HG02981 (cell line): Measurements from ENCODE around the gene TMEM60.

Source experiments
- ATAC-seq: cut with Tn5 transposase; IDR thresholded peaks from one replicate; pipeline ENCODE4 v1.9.1; 2021; ENCODE audit warnings: mild to moderate bottlenecking, moderate library complexity; ENCODE audit not compliant: unreplicated experiment

TMEM60 gene

DNA sequence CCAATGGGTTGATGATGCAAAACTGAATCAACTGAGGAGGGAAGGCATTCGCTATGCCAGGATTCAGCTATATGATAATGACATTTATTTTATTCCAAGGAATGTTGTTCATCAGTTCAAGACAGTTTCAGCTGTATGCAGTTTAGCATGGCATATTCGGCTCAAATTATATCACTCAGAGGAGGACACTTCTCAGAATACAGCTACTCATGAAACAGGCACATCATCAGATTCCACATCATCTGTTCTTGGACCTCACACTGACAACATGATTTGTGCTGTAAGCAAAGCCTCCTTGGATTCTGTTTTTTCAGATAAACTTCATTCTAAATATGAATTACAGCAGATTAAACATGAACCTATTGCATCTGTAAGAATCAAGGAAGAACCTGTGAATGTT lies 19.7 kb downstream of the TMEM60 start:
- ATAC-seq: no peak

DNA sequence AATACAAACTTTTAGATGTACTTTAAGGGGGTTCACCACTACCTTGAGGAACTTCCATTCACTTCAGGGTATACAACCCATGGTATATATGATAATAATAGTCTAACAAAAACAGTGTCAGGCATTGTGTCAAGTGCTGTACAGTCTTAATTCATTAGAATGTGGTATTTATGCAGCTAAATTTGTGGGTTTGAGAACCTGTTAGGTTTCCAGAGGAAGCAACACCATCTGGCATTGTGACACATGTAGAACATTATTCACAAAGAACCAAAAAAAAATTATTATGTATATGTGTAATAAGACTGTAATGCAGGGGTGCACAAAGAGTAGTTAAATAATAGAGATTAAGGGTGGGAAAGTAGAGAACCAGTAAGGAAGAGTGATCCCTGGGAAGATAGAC lies 26.3 kb downstream of the TMEM60 start:
- ATAC-seq: no peak

DNA sequence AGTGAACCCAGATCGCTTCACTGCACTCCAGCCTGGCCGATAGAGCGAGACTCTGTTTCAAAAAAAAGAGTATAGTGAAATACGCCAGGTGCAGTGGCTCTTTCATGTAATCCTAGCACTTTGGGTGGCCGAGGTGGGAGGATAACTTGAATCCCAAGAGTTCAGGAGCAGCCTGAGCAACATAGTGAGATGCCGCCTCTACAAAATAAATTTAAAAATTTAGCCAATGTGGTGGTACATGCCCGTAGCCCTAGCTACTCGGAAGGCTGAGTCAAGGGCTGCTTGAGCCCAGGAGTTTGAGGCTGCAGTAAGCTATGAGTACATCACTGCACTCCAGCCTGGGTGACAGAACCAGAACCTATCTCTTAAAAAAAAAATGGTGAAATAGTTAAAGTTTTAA lies 27.9 kb downstream of the TMEM60 start:
- ATAC-seq: no peak

DNA sequence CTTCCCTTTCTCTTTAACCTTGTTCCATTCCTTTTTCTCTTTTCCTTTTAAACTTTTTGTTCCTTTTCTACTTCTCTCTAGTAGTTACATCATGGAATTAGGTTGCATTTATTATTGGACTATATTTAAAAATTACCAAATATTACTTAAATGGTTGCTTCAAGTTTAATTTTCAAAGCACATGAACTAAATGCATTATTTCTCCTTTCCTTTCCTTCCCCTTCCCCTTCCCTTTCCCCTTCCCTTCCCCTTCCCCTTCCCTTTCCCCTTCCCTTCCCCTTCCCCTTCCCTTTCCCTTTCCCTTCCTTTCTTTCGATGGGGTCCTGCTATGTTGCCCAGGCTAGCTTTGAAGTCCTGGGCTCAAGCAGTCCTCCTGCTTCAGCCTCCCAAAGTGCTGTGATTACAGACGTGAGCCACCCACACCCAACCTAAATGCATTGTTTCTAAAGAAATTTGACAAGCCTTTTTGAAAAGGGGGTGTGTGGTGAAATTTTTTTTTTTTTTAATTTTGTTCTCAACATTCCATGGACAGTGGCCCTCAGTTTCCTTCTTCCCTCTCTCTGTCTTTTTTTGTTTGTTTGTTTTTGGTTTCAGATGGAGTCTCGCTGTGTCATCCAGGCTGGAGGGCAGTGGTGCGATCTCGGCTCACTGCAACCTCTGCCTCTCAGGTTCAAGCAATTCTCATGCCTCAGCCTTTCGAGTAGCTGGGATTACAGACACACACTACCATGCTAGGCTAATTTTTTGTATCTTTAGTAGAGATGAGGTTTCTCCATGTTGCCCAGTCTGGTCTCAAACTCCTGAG lies 31.2 kb downstream of the TMEM60 start:
- no peak for ATAC-seq

DNA sequence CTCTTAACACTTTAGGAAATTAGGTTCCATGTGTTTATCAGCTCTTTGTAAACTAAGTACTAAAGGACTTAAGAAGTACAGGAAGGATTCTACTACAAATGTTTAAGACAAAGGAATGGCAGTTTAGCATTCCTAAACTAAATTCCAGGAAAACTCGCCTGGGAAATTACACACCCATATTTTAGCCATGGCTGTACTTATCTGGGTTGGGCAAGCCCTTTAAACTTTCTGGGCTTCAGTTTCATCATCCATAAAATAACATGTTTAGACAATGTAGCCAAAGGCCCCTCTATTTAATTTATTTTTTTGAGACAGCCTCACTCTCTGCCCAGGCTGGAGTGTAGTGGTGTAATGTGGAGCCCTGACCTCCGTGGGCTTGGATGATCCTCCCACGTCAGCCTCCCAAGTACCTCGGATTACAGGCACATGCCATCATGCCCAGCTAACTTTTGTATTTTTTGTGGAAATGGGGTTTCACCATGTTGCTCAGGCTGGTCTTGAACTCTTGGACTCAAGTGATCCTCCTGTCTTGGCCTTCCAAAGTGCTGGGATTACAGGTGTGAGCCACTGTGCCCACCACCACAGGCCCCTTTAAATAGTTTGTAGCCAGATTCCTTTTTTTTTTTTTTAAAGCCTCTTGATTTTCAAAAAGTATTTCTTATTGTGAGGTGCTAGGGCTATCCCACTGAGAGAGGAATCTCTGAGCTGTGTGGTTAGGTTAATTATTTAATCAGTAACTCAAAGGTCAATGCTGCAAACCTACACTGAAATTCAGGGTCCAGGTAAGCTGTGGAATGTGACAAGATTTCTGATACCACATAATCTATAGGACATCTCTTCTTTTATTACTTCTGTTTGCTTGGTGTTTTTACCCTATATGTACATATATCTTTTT lies 32.1 kb downstream of the TMEM60 start:
- ATAC-seq: no peak

DNA sequence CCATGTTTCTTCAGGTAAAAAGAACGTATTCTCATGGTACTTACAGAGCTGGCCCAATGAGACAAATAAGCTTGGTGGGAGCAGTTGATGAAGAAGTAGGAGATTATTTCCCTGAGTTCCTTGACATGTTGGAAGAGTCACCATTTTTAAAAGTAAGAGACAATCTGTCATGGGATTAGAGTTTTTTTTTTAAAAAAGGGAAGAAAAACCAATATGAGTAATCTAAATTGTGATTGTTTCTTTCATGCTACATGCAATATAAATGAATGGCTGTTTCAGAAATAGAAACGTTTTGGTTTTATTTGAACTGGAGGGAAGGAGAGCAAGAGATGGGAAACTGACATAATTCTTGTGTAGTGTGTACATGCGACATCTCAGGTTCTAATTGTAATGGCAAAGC lies 32.8 kb downstream of the TMEM60 start:
- ATAC-seq: no peak

DNA sequence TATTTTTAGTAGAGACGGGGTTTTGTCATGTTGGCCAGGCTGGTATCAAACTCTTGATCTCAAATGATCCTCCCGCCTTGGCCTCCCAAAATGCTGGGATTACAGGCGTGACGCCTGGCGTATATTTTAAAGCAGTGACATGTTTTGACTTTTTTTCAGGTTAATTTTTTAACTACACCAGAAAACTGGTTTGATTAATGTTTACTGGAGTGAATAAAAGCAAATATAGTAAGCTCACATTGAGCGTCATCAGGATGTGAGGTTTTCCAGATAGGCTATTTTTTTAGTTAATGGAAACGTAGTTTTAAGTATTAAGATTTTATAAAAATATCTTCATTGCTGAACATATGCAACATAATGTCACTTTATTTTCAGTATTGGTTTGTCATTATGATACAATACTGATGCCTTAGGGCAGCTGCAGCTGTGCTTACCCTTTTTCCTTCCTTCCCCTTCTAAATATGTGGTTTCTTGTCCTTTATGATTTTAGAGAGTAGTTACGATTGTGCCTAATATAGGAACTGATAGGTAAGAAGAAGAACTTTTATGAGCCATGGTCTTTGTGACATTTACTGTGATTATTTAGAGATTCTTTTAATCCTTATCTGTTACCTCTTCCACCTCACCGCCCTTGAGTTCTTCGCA lies 37.3 kb downstream of the TMEM60 start:
- ATAC-seq: no peak

DNA sequence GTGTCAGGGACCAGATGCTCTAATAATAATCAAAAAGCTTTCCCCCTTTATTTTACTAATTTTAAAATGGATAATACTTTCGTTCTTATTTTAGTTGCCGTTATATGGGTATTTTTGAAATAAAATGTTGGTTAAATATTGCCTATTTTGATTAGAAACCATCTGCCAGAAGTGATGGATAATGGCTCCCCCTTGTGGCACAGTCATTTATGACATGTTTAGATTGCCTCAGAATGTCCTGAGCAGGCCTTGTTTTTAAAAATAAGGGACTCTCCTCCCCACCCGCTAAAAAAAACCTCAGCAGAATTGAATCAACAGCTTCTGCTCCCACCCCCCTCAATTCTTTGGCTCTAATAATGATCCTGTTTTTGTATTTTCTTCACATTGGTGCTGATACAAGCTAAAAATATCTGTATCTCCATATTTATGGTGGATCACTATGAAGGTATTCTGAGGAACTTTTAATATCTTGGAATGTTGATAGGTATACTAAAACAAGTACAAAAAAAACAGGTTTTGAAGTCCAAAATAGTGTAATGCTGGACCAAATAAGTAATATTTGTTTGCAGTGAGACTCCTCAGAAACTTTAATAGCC lies 38.8 kb downstream of the TMEM60 start:
- ATAC-seq: peak; percentile 32

DNA sequence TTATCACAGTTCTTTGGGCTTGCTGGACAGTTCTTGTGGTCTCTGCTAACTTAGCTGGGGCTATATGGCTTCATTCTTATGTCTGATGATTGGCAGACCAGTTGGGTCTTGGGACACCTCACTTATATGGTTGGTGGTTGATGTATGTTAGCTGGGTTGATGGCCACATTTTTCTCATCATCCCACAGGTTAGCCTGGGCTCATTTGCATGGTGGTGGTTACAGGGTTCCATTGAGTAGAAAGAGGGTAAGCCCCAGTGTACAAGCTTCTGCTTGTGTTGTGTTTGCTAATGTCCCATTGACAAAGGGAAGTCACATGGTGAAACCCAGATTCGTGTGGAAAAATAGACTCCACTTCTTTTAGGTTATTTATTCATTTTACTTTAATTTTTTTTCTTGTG lies 40.6 kb downstream of the TMEM60 start:
- peak; percentile 85 for ATAC-seq

DNA sequence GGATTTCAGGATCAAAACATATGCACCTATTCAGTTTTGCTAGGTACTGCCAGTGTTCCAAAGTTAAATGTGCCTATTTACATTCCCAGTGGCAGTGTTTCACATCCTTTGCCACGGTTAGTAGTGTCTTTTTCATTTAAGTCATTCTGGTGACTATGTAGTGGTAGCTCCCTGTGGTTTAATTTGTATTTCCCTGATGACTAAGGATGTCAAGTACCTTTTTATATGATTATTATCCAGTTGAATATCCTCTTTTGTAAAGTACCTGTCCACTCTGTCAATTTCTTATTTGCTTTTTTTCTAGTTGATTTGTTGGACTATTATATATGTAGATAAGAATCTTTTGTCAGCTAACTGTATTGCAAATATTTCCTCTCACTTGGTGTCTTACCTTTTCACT lies 45.1 kb downstream of the TMEM60 start:
- ATAC-seq: no peak

DNA sequence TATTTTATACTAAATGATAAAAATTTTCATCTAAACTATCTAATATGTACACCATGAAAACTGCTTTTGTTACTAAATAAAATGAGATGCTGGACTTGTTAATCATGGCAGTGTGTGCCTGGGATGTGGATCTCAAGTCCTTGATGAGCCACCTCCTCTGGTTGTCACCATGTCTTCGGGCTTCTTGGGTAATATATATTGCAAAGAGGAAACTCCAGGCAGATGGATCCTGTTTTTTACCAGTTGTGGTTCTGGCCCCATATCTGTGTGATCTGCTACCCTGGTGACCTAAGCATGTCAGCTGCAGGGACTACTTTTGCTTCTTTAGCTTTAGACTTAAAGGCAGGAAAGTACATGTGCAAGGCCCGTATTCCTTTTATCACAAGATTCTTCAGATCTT lies 46.2 kb downstream of the TMEM60 start:
- no peak for ATAC-seq

DNA sequence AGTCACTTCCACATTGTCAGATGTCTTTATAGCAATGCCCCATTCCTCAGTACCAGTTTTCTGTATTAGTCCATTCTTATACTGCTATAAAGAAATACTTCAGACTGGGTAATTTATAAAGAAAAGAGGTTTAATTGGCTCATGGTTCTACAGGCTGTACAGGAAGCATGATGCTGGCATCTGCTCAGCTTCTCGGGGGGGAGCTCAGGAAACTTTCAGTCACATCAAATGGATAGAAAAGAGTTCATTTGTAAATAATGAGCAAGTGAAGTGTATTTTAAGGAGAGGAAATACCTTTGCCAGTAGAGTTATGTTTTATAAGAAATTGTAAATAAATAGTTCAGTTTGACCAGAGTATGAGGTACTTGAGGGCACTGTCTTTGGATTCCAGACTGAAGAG lies 50.5 kb downstream of the TMEM60 start:
- no peak for ATAC-seq

DNA sequence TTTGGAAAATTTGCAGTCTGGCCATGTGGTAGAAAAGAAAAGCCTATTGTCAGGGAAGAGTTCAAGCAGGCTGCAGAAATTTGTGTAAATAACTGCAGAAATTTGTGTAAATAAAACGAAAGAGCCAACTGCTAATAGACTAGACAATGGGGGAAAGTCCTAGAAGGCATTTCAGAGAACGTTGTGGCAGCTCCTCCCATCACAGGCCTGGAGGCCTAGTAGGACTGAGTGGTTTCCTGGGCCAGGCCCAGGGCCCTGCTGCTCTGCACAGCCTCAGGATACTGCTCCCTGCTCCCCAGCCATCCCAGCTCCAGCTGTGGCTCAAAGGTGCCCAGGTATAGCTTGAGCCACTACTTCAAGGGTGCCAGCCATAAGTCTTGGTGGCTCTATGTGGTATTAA lies 51.1 kb downstream of the TMEM60 start:
- ATAC-seq: no peak

DNA sequence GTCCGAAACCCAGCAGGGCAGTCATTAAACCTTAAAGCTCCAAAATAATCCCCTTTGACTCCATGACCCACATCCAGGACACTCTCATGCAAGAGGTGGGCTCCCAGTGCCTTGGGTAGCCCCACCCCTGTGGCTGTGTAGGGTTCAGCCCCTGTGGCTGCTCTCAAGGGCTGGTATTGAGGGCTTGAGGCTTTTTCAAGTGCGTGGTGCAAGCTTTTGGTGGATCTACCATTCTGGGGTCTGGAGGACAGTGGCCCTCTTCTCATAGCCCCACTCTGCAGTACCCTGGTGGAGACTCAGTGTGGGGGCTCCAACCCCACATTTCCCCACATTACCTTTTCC lies 51.4 kb downstream of the TMEM60 start:
- ATAC-seq: no peak

DNA sequence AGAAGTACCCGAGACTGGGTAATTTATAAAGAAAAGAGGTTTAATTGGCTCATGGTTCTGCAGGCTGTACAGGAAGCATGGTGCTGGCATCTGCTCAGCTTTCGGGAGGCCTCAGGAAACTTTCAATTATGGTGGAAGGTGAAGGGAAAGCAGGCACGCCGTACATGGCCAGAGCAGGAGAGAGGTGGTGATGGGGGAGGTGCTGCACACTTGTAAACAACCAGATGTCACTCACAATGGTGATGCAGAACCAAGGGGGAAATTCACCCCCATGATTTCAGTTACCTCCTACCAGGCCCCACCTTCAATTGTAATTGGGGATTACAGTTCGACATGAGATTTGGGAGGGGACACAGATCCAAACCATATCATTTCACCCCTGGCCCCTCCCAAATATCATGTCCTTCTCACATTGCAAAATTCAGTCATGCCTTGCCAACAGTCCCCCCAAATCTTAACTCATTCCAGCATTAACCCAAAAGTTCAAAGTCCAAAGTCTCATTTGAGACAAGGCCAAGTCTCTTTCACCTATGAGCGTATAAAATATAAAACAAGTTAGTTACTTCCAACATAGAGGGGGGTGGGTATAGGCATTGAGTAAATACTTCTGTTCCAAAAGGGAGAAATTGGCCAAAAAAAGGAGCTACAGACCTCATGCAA lies 51.9 kb downstream of the TMEM60 start:
- no peak for ATAC-seq

DNA sequence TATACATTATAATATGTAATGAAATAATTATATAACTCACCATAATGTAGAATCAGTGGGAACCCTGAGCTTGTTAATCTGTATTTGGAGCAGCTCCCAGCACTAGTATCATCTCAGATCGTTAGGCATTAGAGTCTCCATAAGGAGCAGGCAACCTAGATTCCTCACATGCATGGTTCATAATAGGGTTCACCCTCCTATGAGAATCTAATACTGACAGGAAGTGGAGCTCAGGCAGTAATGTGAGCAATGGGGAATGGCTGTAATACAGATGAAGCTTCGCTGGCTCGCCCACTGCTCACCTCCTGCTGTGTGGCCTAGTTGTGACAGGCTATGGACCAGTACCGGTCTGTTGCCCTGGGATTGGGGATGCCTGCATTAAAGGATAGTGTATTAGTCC lies 52.5 kb downstream of the TMEM60 start:
- ATAC-seq: no peak
